Lower leg skin (tissue), 3 donors: ENCODE measurements around the gene SIGLEC15.

Source experiments
- CTCF ChIP-seq, 3 donors: fragments of 450-650 bp; IDR thresholded peaks; one replicate each; pipeline ENCODE4 v1.5.1; 2016; ENCODE audit warnings: antibody characterized with exemption in 3 of 3, mild to moderate bottlenecking in 3 of 3, moderate library complexity in 2 of 3
- POLR2A ChIP-seq, 2 donors: fragments of 450-650 bp; IDR thresholded peaks; one replicate each; pipeline ENCODE4 v1.6.1; 2016 to 2017; ENCODE audit warnings: antibody characterized with exemption in 2 of 2, mild to moderate bottlenecking in 1 of 2, moderate library complexity in 1 of 2

- no peak for TF ChIP-seq CTCF (IDR thresholded peaks at IDR 0.05)
- no peak for TF ChIP-seq POLR2A (IDR thresholded peaks at IDR 0.05)
Observed at GRCh38 chr18:45825258-45826044, at the start of gene SIGLEC15.
